PFSK-1 (cell line): ENCODE results near the gene ZNF296. TPM values are rescaled to one million over a fixed set of nuclear protein-coding genes. Genes with fewer than 3 reads are reported as not detected.

Experiments used
- FOXP2 ChIP-seq: optimal IDR thresholded peaks from 2 replicates; pipeline ENCODE3; 2011; ENCODE audit warnings: borderline replicate concordance, control low read depth, inconsistent platforms; ENCODE audit not compliant: insufficient read depth; ENCODE audit errors: extremely low read length, extremely low read depth
- POLR2AphosphoS5 ChIP-seq: IDR thresholded peaks from 2 replicates; pipeline ENCODE4 v1.6.1; 2012; ENCODE audit warnings: low read depth, mild to moderate bottlenecking, control low read depth, low read length, moderate library complexity
- SIN3A ChIP-seq: IDR thresholded peaks from 2 replicates; pipeline ENCODE4 v1.6.1; 2012; ENCODE audit warnings: mild to moderate bottlenecking, low read length, moderate library complexity, borderline replicate concordance; ENCODE audit not compliant: insufficient read depth
- TAF1 ChIP-seq: IDR thresholded peaks from 2 replicates; pipeline ENCODE4 v1.6.1; 2012; ENCODE audit warnings: low read length, control low read depth, borderline replicate concordance; ENCODE audit not compliant: insufficient read depth
- polyA plus RNA-seq: library from polyadenylated mRNA; unstranded; fragments of >200 nt; gene quantifications from one replicate; pipeline ENCODE4 v1.2.1, GENCODE V29; 2012; ENCODE audit warnings: low read depth, missing spikeins; ENCODE audit not compliant: insufficient read length
- TF ChIP-seq, protein P1 (sequence below), 2 experiments: IDR thresholded peaks; 2 replicates each; pipeline versions ENCODE4 v1.6.1 to v1.8.0; 2011 to 2012; ENCODE audit warnings: low read depth in 2 of 2, low read length in 2 of 2, control low read depth in 1 of 2, inconsistent platforms in 1 of 2, mild to moderate bottlenecking in 1 of 2, moderate library complexity in 1 of 2; ENCODE audit not compliant: insufficient read depth in 1 of 2

Gene ZNF296
- polyA plus RNA-seq = 1.1 TPM

DNA sequence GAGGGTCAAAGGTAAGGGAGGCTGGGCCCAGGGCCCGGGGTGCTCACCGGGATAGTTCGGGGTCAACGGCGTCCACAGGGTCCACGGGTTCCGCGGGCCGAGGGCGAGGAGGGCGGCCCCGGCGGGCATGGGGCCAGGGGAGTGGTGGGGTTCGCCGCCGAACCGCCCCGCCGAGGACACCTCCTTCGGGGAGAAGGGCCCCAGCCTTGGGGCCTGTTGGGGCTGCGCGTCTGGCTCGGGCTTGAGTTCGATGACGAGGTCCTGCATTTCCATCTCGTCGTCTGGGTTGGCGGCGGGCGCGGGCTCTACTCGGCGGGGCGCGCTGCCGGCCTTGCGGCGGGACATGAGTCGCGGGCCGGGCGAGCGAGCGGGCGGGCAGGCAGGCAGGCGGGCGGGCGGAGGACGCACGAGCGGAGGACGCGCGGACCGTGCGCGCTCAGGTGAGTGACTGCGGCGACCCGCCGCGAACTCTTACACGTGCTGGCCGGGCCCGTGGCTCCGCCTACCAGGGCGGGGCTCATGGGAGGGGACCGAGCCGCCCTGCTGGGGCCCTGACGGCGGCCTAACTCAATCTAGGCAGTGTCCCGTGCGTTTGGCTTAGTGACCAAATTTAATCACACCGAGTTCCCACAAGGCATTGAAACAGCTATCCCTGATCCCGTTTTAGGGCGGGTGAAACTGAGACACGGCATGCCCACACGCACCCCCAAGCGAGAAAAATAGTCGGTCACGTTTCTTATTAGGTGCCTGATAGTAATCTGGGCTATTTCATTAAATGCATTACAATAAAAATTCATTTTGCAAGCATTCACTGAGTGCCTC lies at the start of gene ZNF296:
TSS of gene ZNF296 (minus strand) at position 450 of the 822 bp plus-strand sequence. CDS start at position 345, 105 bp downstream.
- TF ChIP-seq FOXP2 = no peak

DNA sequence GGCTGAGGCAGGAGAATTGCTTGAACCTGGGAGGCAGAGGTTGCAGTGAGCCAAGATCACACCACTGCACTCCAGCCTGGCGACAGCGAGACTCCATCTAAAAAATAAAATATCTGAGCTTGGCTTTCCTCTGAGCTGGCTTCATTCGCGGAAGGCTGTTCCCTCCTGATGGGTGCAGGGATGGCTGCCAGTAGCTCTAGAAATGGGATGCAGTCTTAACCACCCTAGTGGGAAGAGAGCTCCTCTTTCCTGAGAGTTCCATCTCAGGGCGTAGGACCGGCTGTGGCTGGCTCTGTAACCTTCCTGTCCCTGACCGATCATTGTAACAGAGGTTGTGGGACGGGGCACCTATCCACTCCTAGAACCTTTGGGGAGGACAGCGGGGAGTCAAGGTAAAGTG lies 49.1 kb upstream of the ZNF296 start:
- TF ChIP-seq SIN3A (no peak), FOXP2 (no peak), TAF1 (no peak), POLR2AphosphoS5 (no peak)
- TF ChIP-seq, protein P1, sequence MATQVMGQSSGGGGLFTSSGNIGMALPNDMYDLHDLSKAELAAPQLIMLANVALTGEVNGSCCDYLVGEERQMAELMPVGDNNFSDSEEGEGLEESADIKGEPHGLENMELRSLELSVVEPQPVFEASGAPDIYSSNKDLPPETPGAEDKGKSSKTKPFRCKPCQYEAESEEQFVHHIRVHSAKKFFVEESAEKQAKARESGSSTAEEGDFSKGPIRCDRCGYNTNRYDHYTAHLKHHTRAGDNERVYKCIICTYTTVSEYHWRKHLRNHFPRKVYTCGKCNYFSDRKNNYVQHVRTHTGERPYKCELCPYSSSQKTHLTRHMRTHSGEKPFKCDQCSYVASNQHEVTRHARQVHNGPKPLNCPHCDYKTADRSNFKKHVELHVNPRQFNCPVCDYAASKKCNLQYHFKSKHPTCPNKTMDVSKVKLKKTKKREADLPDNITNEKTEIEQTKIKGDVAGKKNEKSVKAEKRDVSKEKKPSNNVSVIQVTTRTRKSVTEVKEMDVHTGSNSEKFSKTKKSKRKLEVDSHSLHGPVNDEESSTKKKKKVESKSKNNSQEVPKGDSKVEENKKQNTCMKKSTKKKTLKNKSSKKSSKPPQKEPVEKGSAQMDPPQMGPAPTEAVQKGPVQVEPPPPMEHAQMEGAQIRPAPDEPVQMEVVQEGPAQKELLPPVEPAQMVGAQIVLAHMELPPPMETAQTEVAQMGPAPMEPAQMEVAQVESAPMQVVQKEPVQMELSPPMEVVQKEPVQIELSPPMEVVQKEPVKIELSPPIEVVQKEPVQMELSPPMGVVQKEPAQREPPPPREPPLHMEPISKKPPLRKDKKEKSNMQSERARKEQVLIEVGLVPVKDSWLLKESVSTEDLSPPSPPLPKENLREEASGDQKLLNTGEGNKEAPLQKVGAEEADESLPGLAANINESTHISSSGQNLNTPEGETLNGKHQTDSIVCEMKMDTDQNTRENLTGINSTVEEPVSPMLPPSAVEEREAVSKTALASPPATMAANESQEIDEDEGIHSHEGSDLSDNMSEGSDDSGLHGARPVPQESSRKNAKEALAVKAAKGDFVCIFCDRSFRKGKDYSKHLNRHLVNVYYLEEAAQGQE (IDR thresholded peaks at IDR 0.05; ENCODE audit: insufficient read depth in 1 of 2, low read depth in 2 of 2, low read length in 2 of 2) = no peak

DNA sequence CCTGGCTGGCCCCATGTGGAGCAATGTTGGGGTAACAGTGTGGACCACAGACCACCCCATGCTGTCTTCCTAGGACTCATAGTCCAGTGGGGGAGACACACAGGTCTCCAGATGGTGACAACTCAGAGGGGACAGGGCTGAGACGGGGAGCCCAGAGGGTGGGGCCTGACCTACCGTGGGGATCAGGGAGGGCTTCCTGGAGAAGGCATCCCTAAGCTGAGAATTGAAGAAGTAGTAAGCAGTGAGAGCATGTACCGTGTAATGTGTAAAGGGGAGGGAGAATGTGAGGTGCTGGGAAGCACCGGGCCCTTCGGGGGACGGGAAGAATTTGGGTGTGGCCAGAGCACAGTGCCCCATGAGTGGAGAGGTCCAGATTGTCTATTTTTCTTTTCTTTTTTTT lies 47.7 kb upstream of the ZNF296 start:
- TF ChIP-seq FOXP2 (no peak), SIN3A (no peak), POLR2AphosphoS5 (no peak), TAF1 (no peak)
- TF ChIP-seq, protein P1 (IDR thresholded peaks at IDR 0.05; ENCODE audit: insufficient read depth in 1 of 2, low read depth in 2 of 2, low read length in 2 of 2) = no peak

DNA sequence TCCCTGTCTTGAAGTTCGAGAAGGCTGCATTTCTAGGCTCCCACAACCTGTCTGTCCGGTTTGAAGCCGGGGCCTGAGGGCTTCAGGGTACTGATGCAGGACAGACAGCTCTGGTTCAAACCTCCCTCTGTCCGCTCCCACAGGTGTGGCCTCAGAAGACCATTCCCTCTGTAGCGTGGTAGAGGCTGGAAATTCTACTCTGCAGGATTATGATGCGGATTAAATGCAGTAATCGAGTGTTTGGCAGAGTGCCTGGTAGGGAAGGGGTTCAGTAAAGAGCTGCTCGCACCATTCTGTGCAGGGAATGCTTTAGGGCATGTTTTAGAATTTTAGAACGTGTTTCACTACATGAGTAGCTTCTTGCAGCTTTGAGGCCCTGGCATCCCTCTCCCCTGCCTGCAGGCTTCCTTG lies 47.2 kb upstream of the ZNF296 start:
- TF ChIP-seq, protein P1 (IDR thresholded peaks at IDR 0.05; ENCODE audit: insufficient read depth in 1 of 2, low read depth in 2 of 2, low read length in 2 of 2) = no peak
- TF ChIP-seq SIN3A = no peak
- no peak for TF ChIP-seq FOXP2
- no peak for TF ChIP-seq TAF1
- TF ChIP-seq POLR2AphosphoS5 = no peak

DNA sequence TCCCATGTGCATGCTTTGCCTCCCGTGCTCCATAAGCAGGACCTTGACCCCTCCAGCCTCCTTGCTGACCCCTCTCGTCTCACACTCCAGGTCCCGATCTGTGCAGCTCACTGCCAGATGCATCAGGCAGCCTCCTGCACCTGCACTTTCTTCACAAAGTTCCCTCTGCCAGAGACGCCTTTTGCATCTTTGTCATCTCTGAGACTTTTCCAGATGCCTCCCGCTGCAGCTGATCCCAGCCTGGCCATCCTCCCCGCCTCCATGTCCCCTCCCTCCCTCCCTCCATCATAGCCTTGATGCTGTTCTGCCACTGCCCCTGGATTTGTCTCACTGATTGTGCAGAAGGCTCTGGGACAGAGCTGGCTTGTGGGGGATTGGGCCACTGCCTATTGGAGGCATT lies 46.6 kb upstream of the ZNF296 start:
- no peak for TF ChIP-seq SIN3A
- TF ChIP-seq FOXP2 = no peak
- TF ChIP-seq POLR2AphosphoS5 = no peak
- TF ChIP-seq TAF1 = no peak
- TF ChIP-seq, protein P1 (IDR thresholded peaks at IDR 0.05; ENCODE audit: insufficient read depth in 1 of 2, low read depth in 2 of 2, low read length in 2 of 2) = no peak
